Liver (tissue), 9 donors: ENCODE measurements around the gene ZDHHC14. TPM values are rescaled to one million over a fixed set of nuclear protein-coding genes. Genes with fewer than 3 reads are reported as not detected.

Source experiments
- DNase-seq: peaks from one replicate; pipeline ENCODE4 v3.0.0-alpha.2; 2017; ENCODE audit warnings: low spot score
- H3K27ac ChIP-seq, 2 donors: one replicate each; pipeline ENCODE4 v1.7.0; 2013; ENCODE audit warnings: inconsistent platforms in 2 of 2, low read length in 2 of 2, control low read depth in 1 of 2, low read depth in 1 of 2, mild to moderate bottlenecking in 1 of 2
- H3K27me3 ChIP-seq, 4 donors: one replicate each; pipeline versions ENCODE4 v1.6.1 to v1.7.0; 2013; ENCODE audit warnings: low read length in 3 of 4, inconsistent platforms in 1 of 4, mild to moderate bottlenecking in 1 of 4, moderate library complexity in 1 of 4; ENCODE audit not compliant: control insufficient read depth in 4 of 4, insufficient read depth in 4 of 4
- H3K36me3 ChIP-seq, 4 donors: one replicate each; pipeline versions ENCODE4 v1.6.1 to v1.7.0; 2013; ENCODE audit warnings: low read length in 3 of 4, mild to moderate bottlenecking in 3 of 4, low read depth in 1 of 4, moderate library complexity in 1 of 4; ENCODE audit not compliant: control insufficient read depth in 4 of 4, insufficient read depth in 3 of 4
- H3K4me1 ChIP-seq, 4 donors: one replicate each; pipeline versions ENCODE4 v1.6.1 to v1.7.0; 2013; ENCODE audit warnings: low read length in 3 of 4, mild to moderate bottlenecking in 3 of 4, moderate library complexity in 1 of 4; ENCODE audit not compliant: control insufficient read depth in 4 of 4, insufficient read depth in 4 of 4
- H3K4me3 ChIP-seq, 3 donors: one replicate each; pipeline versions ENCODE4 v1.6.1 to v1.7.0; 2013; ENCODE audit warnings: low read length in 3 of 3, control low read depth in 1 of 3, low read depth in 1 of 3, mild to moderate bottlenecking in 1 of 3
- H3K9ac ChIP-seq, 2 donors: one replicate each; pipeline ENCODE4 v1.7.0; 2013; ENCODE audit warnings: low read length in 2 of 2, mild to moderate bottlenecking in 2 of 2, moderate library complexity in 2 of 2, control low read depth in 1 of 2, low read depth in 1 of 2
- H3K9me3 ChIP-seq, 4 donors: one replicate each; pipeline versions ENCODE4 v1.6.1 to v1.7.0; 2013; ENCODE audit warnings: low read length in 3 of 4; ENCODE audit not compliant: control insufficient read depth in 4 of 4
- EGR1 ChIP-seq, 2 donors: IDR thresholded peaks; 2 replicates each; pipeline ENCODE4 v1.6.1; 2016 to 2018; ENCODE audit warnings: antibody characterized with exemption in 2 of 2, low read depth in 2 of 2
- FOXA2 ChIP-seq: IDR thresholded peaks from 2 replicates; pipeline ENCODE4 v1.6.1; 2016; ENCODE audit warnings: antibody characterized with exemption
- GABPA ChIP-seq, 2 donors: IDR thresholded peaks in 1 of 2; conservative IDR thresholded peaks in 1 of 2; 2 replicates each; pipeline ENCODE4 v1.6.1; 2016; ENCODE audit warnings: antibody characterized with exemption in 2 of 2, mild to moderate bottlenecking in 1 of 2, moderate library complexity in 1 of 2
- HNF4A ChIP-seq, 2 donors: conservative IDR thresholded peaks; 2 replicates each; pipeline ENCODE4 v1.6.1; 2016; ENCODE audit warnings: antibody characterized with exemption in 2 of 2, mild to moderate bottlenecking in 2 of 2
- JUND ChIP-seq, 2 donors: IDR thresholded peaks; 2 replicates each; pipeline ENCODE4 v1.6.1; 2016; ENCODE audit warnings: antibody characterized with exemption in 2 of 2
- MAX ChIP-seq: IDR thresholded peaks from 2 replicates; pipeline ENCODE4 v1.6.1; 2016; ENCODE audit warnings: antibody characterized with exemption
- NR2F2 ChIP-seq: IDR thresholded peaks from 2 replicates; pipeline ENCODE4 v1.6.1; 2016; ENCODE audit warnings: antibody characterized with exemption
- RAD21 ChIP-seq, 2 donors: IDR thresholded peaks; 2 replicates each; pipeline ENCODE4 v1.6.1; 2016; ENCODE audit warnings: antibody characterized with exemption in 2 of 2, mild to moderate bottlenecking in 2 of 2
- RXRA ChIP-seq, 2 donors: IDR thresholded peaks; 2 replicates each; pipeline ENCODE4 v1.6.1; 2017 to 2018; ENCODE audit warnings: antibody characterized with exemption in 2 of 2, mild to moderate bottlenecking in 1 of 2
- YY1 ChIP-seq: IDR thresholded peaks from 2 replicates; pipeline ENCODE4 v1.6.1; 2016; ENCODE audit warnings: antibody characterized with exemption, mild to moderate bottlenecking
- WGBS: extraction: QIAGEN DNeasy Blood & Tissue Kit; methylation state at CpG from one replicate; pipeline ENCODE4 v1.1.7; 2013; 5-methylcytosine and 5-hydroxymethylcytosine counted together
- polyA plus RNA-seq, 2 donors: library from polyadenylated mRNA; stranded (reverse) in 1 of 2; unstranded in 1 of 2; fragments of 200-250 nt in 1 of 2; fragments of >200 nt in 1 of 2; fragmentation: Nextera tagmentation in 1 of 2; extraction: Ambion mirVana in 1 of 2; gene quantifications; one replicate each; pipeline versions ENCODE4 v1.2.1 to v1.2.3, GENCODE V29; 2013 to 2015
- total RNA-seq, 2 donors: library from RNA; depleted of rRNA; stranded (reverse); fragments of >200 nt; gene quantifications; one replicate each; pipeline ENCODE4 v1.2.3, GENCODE V29; 2014
- TF ChIP-seq, protein P1 (sequence below): fragments of 150-350 bp; IDR thresholded peaks from 2 replicates; pipeline ENCODE4 v1.5.1; 2017; ENCODE audit warnings: improper control_type of control experiment, low read depth, low read length; ENCODE audit not compliant: missing input control
- TF ChIP-seq, protein P2 (sequence below): IDR thresholded peaks from 2 replicates; pipeline ENCODE4 v1.6.1; 2016; ENCODE audit warnings: antibody characterized with exemption
- TF ChIP-seq, protein P3 (sequence below): IDR thresholded peaks from 2 replicates; pipeline ENCODE4 v1.6.1; 2016; ENCODE audit warnings: antibody characterized with exemption, mild to moderate bottlenecking
- TF ChIP-seq, protein P4 (sequence below): IDR thresholded peaks from 2 replicates; pipeline ENCODE4 v1.6.1; 2016; ENCODE audit warnings: antibody characterized with exemption
- donor health status: healthy.
- donor health status: healthy.
- donor health status: healthy.
- donor health status: healthy.
- donor health status: healthy.

The ZDHHC14 gene
- total and polyA plus RNA-seq, 4 donors, result 4.4 to 11.7 (median 8.4) TPM

GRCh38 chr6:157429248-157429647 lies 48.3 kb downstream of the ZDHHC14 start (continued):
- no peak for TF ChIP-seq MAX

- H3K9ac ChIP-seq, result no peak overlapping the region
- 62% methylated on average over 3 of the region's 3 CpGs for WGBS
- H3K27me3 ChIP-seq, result no peaks in the 10 kb centered on the region
- TF ChIP-seq HNF4A (conservative IDR thresholded peaks at IDR 0.05), result no peak
- no peak for TF ChIP-seq MAX
- no peak for TF ChIP-seq YY1
- TF ChIP-seq, protein P1, sequence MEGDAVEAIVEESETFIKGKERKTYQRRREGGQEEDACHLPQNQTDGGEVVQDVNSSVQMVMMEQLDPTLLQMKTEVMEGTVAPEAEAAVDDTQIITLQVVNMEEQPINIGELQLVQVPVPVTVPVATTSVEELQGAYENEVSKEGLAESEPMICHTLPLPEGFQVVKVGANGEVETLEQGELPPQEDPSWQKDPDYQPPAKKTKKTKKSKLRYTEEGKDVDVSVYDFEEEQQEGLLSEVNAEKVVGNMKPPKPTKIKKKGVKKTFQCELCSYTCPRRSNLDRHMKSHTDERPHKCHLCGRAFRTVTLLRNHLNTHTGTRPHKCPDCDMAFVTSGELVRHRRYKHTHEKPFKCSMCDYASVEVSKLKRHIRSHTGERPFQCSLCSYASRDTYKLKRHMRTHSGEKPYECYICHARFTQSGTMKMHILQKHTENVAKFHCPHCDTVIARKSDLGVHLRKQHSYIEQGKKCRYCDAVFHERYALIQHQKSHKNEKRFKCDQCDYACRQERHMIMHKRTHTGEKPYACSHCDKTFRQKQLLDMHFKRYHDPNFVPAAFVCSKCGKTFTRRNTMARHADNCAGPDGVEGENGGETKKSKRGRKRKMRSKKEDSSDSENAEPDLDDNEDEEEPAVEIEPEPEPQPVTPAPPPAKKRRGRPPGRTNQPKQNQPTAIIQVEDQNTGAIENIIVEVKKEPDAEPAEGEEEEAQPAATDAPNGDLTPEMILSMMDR, result no peak
- TF ChIP-seq, protein P2, sequence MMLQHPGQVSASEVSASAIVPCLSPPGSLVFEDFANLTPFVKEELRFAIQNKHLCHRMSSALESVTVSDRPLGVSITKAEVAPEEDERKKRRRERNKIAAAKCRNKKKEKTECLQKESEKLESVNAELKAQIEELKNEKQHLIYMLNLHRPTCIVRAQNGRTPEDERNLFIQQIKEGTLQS, result no peak
- TF ChIP-seq JUND (IDR thresholded peaks at IDR 0.05), result no peak
- no peak for TF ChIP-seq RXRA (IDR thresholded peaks at IDR 0.05)
- TF ChIP-seq FOXA2, result no peak
- TF ChIP-seq, protein P3, sequence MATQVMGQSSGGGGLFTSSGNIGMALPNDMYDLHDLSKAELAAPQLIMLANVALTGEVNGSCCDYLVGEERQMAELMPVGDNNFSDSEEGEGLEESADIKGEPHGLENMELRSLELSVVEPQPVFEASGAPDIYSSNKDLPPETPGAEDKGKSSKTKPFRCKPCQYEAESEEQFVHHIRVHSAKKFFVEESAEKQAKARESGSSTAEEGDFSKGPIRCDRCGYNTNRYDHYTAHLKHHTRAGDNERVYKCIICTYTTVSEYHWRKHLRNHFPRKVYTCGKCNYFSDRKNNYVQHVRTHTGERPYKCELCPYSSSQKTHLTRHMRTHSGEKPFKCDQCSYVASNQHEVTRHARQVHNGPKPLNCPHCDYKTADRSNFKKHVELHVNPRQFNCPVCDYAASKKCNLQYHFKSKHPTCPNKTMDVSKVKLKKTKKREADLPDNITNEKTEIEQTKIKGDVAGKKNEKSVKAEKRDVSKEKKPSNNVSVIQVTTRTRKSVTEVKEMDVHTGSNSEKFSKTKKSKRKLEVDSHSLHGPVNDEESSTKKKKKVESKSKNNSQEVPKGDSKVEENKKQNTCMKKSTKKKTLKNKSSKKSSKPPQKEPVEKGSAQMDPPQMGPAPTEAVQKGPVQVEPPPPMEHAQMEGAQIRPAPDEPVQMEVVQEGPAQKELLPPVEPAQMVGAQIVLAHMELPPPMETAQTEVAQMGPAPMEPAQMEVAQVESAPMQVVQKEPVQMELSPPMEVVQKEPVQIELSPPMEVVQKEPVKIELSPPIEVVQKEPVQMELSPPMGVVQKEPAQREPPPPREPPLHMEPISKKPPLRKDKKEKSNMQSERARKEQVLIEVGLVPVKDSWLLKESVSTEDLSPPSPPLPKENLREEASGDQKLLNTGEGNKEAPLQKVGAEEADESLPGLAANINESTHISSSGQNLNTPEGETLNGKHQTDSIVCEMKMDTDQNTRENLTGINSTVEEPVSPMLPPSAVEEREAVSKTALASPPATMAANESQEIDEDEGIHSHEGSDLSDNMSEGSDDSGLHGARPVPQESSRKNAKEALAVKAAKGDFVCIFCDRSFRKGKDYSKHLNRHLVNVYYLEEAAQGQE, result no peak
- TF ChIP-seq, protein P4, sequence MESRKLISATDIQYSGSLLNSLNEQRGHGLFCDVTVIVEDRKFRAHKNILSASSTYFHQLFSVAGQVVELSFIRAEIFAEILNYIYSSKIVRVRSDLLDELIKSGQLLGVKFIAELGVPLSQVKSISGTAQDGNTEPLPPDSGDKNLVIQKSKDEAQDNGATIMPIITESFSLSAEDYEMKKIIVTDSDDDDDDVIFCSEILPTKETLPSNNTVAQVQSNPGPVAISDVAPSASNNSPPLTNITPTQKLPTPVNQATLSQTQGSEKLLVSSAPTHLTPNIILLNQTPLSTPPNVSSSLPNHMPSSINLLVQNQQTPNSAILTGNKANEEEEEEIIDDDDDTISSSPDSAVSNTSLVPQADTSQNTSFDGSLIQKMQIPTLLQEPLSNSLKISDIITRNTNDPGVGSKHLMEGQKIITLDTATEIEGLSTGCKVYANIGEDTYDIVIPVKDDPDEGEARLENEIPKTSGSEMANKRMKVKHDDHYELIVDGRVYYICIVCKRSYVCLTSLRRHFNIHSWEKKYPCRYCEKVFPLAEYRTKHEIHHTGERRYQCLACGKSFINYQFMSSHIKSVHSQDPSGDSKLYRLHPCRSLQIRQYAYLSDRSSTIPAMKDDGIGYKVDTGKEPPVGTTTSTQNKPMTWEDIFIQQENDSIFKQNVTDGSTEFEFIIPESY, result no peak
- TF ChIP-seq EGR1 (IDR thresholded peaks at IDR 0.05; ENCODE audit: low read depth in 2 of 2), result no peak
- TF ChIP-seq RAD21 (IDR thresholded peaks at IDR 0.05), result no peak
- no peak for TF ChIP-seq NR2F2
- TF ChIP-seq GABPA (IDR thresholded peaks at IDR 0.05 in 1 of 2, conservative IDR thresholded peaks at IDR 0.05 in 1 of 2), result no peak
- H3K36me3 ChIP-seq, result no peaks in the 10 kb centered on the region
- no peak overlapping the region for H3K27ac ChIP-seq
- no peak for DNase-seq
- peaks cover 8 to 54% (median 26%) of the 10 kb centered on the region in 4 donors for H3K4me1 ChIP-seq
- no peak overlapping the region for H3K4me3 ChIP-seq
- H3K9me3 ChIP-seq, result no peaks in the 10 kb centered on the region
Measured at GRCh38 chr6:157430834-157431233, 49.8 kb downstream of the ZDHHC14 start.
